ENCODE measurements around the gene LTC4S. TPM values are rescaled to one million over a fixed set of nuclear protein-coding genes. Genes with fewer than 3 reads are reported as not detected.

The LTC4S gene
- total and polyA plus RNA-seq, 4 donors, result 1.3 to 3.3 (median 2.1) TPM

DNA sequence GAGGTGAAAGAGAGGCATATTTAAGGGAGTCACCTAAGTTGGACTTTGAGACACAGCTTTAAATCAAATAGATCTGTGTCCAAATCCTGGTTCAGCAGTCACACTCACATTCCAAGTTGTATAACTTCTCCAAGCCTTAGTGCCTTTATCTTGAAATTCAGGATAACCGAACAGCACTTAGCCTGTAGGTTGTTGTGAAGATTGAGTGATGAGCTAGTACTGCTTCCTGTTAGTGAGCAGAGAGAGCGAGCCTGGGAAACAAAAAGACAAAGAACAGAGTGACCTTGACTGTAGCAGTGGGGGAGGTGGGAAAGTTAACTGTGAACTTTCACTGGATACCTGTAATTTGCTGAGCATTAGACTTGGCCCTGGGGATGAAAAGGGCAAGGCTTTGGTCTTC, 38.8 kb upstream of the LTC4S start (continued):
- TF ChIP-seq RXRA (IDR thresholded peaks at IDR 0.05), result peak in 1 of 2 donors; percentile 58
- peak in 1 of 2 donors; percentile 14 for TF ChIP-seq JUND (IDR thresholded peaks at IDR 0.05)
- no peak for TF ChIP-seq RAD21 (IDR thresholded peaks at IDR 0.05)
- no peak for TF ChIP-seq YY1 (IDR thresholded peaks at IDR 0.05)
- TF ChIP-seq HNF4G (IDR thresholded peaks at IDR 0.05), result peak; percentile 59
- TF ChIP-seq ATF3 (IDR thresholded peaks at IDR 0.05), result no peak
- no peak for TF ChIP-seq FOXA1 (IDR thresholded peaks at IDR 0.05)

DNA sequence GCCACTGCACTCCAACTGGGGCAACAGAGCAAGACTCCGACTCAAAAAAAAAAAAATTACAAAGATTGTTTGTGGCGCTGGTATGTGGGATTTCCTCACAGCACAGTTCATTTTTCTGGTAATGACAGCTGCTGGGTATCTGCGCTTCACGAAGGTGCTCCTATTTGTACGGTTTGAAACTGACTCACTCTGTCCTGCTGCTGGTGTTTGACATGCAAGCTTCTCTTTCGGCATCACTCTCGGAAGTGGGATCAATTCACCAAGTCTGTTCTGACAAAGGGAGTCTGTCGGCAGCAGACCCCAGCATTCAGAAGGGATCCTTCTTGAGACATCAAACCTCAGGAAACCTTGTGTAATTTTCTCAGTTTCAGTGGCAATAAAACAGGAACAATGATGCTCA, 34.8 kb upstream of the LTC4S start:
- Histone ChIP-seq H3K27me3 (ENCODE audit: control insufficient read depth in 4 of 4, insufficient read depth in 4 of 4, low read length in 3 of 4) (no peaks in the 10 kb centered on the region), H3K4me1 (ENCODE audit: control insufficient read depth in 4 of 4, insufficient read depth in 4 of 4, low read length in 3 of 4) (peaks cover 17 to 60% (median 47%) of the 10 kb centered on the region in 4 donors), H3K9ac (ENCODE audit: low read depth in 1 of 2, low read length in 2 of 2) (no peak overlapping the region), H3K36me3 (ENCODE audit: control insufficient read depth in 4 of 4, insufficient read depth in 3 of 4, low read depth in 1 of 4, low read length in 3 of 4) (no peaks in the 10 kb centered on the region), H3K9me3 (ENCODE audit: control insufficient read depth in 4 of 4, low read length in 3 of 4) (no peaks in the 10 kb centered on the region), H3K4me3 (ENCODE audit: low read depth in 1 of 3, low read length in 3 of 3) (no peak overlapping the region), H3K27ac (ENCODE audit: low read depth in 1 of 2, low read length in 2 of 2) (no peak overlapping the region)
- DNase-seq (ENCODE audit: low spot score), result no peak
- TF ChIP-seq HNF4G (IDR thresholded peaks at IDR 0.05) (no peak), EGR1 (IDR thresholded peaks at IDR 0.05; ENCODE audit: low read depth in 2 of 2) (no peak), TAF1 (conservative IDR thresholded peaks at IDR 0.05) (no peak), REST (IDR thresholded peaks at IDR 0.05) (no peak), SP1 (IDR thresholded peaks at IDR 0.05) (no peak), YY1 (IDR thresholded peaks at IDR 0.05) (no peak), FOXA1 (IDR thresholded peaks at IDR 0.05) (no peak)
- WGBS, result 87% methylated on average over 8 of the region's 8 CpGs

GRCh38 chr5:179759581-179760551, 33.9 kb upstream of the LTC4S start:
- WGBS, result 85% methylated on average over 9 of the region's 9 CpGs
- H3K27me3 ChIP-seq (ENCODE audit: control insufficient read depth in 4 of 4, insufficient read depth in 4 of 4, low read length in 3 of 4), result no peaks in the 10 kb centered on the region
- no peaks in the 10 kb centered on the region for H3K9me3 ChIP-seq (ENCODE audit: control insufficient read depth in 4 of 4, low read length in 3 of 4)
- H3K9ac ChIP-seq (ENCODE audit: low read depth in 1 of 2, low read length in 2 of 2), result no peak overlapping the region
- H3K4me1 ChIP-seq (ENCODE audit: control insufficient read depth in 4 of 4, insufficient read depth in 4 of 4, low read length in 3 of 4), result peaks cover 16 to 52% (median 41%) of the 10 kb centered on the region in 4 donors
- no peak for DNase-seq (ENCODE audit: low spot score)
- no peaks in the 10 kb centered on the region for H3K36me3 ChIP-seq (ENCODE audit: control insufficient read depth in 4 of 4, insufficient read depth in 3 of 4, low read depth in 1 of 4, low read length in 3 of 4)
- no peak overlapping the region for H3K4me3 ChIP-seq (ENCODE audit: low read depth in 1 of 3, low read length in 3 of 3)
- H3K27ac ChIP-seq (ENCODE audit: low read depth in 1 of 2, low read length in 2 of 2), result no peak overlapping the region
- no peak for TF ChIP-seq ZBTB33 (IDR thresholded peaks at IDR 0.05)
- no peak for TF ChIP-seq SP1 (IDR thresholded peaks at IDR 0.05)
- no peak for TF ChIP-seq NR2F2 (IDR thresholded peaks at IDR 0.05)
- no peak for TF ChIP-seq RXRA (IDR thresholded peaks at IDR 0.05)
- TF ChIP-seq FOXA1 (IDR thresholded peaks at IDR 0.05), result no peak
- no peak for TF ChIP-seq ATF3 (IDR thresholded peaks at IDR 0.05)
